Neural cell (in vitro differentiated cells): ENCODE results near the gene WIPF2.

ENCODE experiments used
- CTCF ChIP-seq: fragments of 450-650 bp; IDR thresholded peaks from 2 replicates; pipeline ENCODE4 v1.5.1; 2014; ENCODE audit warnings: antibody characterized with exemption, mild to moderate bottlenecking, moderate library complexity; ENCODE audit not compliant: poor library complexity, severe bottlenecking
- EZH2 ChIP-seq: fragments of 200-600, 300-800 bp; shearing (Covaris generic), sonication (generic); IDR thresholded peaks from 2 replicates; pipeline ENCODE4 v1.6.1; 2014; ENCODE audit warnings: antibody characterized with exemption, low read length, borderline replicate concordance, mild to moderate bottlenecking; ENCODE audit not compliant: insufficient read depth, poor library complexity, severe bottlenecking
- MXI1 ChIP-seq: fragments of 450-650 bp; conservative IDR thresholded peaks from 2 replicates; pipeline ENCODE4 v1.6.1; 2014; ENCODE audit warnings: antibody characterized with exemption, mild to moderate bottlenecking; ENCODE audit not compliant: poor library complexity, severe bottlenecking
- POLR2AphosphoS5 ChIP-seq: IDR thresholded peaks from 2 replicates; pipeline ENCODE4 v1.6.1; 2012
- REST ChIP-seq: IDR thresholded peaks from 2 replicates; pipeline ENCODE4 v1.6.1; 2012; ENCODE audit warnings: borderline replicate concordance

- TF ChIP-seq CTCF (peak; percentile 94), MXI1 (peak; percentile 59), EZH2 (no peak), POLR2AphosphoS5 (peak; percentile 88), REST (peak; percentile 22)
Measured at GRCh38 chr17:40218740-40219593, at the start of gene WIPF2.
